GM23338 (cell line): ENCODE data around the gene ZNF74.

Experiments used
- CREB1 ChIP-seq: fragments of 250-450 bp; sonication (Bioruptor Pico); IDR thresholded peaks from 2 replicates; pipeline ENCODE4 v1.5.0; 2020; ENCODE audit warnings: low read depth, mild to moderate bottlenecking, moderate library complexity
- CTCF ChIP-seq, 2 experiments: fragments of 200-600 bp in 1 of 2; sonication (generic) in 1 of 2; conservative IDR thresholded peaks; 2 replicates each; pipeline versions ENCODE4 v1.5.1 to v1.6.1; 2016 to 2017; ENCODE audit warnings: antibody characterized with exemption in 2 of 2, low read depth in 2 of 2, mild to moderate bottlenecking in 2 of 2, moderate library complexity in 1 of 2
- EZH2 ChIP-seq: fragments of 200-600 bp; sonication (generic); IDR thresholded peaks from one replicate; pipeline ENCODE4 v1.8.0; 2017; ENCODE audit warnings: antibody characterized with exemption, mild to moderate bottlenecking, low read depth; ENCODE audit not compliant: unreplicated experiment
- JUNB ChIP-seq: IDR thresholded peaks from one replicate; pipeline ENCODE4 v1.6.1; 2016; ENCODE audit warnings: antibody characterized with exemption; ENCODE audit not compliant: unreplicated experiment
- NANOG ChIP-seq: IDR thresholded peaks from 2 replicates; pipeline ENCODE4 v1.6.1; 2016; ENCODE audit warnings: antibody characterized with exemption, borderline replicate concordance
- POLR2AphosphoS5 ChIP-seq: IDR thresholded peaks from 2 replicates; pipeline ENCODE4 v1.6.1; 2016; ENCODE audit warnings: antibody characterized with exemption, low read depth
- REST ChIP-seq: IDR thresholded peaks from one replicate; pipeline ENCODE4 v1.6.1; 2018; ENCODE audit warnings: antibody characterized with exemption; ENCODE audit not compliant: unreplicated experiment
- STAT1 ChIP-seq: IDR thresholded peaks from one replicate; pipeline ENCODE4 v1.6.1; 2016; ENCODE audit warnings: antibody characterized with exemption; ENCODE audit not compliant: unreplicated experiment
- TF ChIP-seq, protein P1 (sequence below): fragments of 250-450 bp; sonication (Bioruptor Pico); IDR thresholded peaks from 2 replicates; pipeline ENCODE4 v1.5.0; 2020; ENCODE audit warnings: mild to moderate bottlenecking, moderate library complexity
- TF ChIP-seq, protein P2 (sequence below): IDR thresholded peaks from 2 replicates; pipeline ENCODE4 v1.6.1; 2016; ENCODE audit warnings: antibody characterized with exemption

DNA sequence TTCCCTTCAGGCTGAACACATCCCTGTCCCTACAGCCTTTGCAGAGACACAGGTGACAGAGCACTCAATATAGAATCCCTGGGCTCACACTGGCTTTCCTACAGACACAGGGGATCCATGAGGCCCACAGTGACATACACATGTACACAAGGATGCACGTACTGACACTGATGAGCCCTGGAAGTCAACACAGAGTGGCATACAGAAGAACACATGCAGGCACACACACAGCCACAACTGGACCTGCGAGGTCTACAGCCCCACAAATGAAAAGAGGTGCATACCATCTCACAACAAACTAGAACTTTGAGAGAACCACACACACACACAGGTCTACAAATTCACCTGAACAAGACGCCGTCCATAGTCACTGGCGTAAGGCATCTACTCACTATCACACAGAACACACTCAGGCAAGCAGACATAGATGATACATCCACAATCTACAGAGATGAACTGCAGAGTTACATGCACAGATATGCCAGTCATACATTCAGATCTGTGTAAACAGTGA, 3.5 kb upstream of the ZNF74 start:
- no peak for TF ChIP-seq CTCF (conservative IDR thresholded peaks at IDR 0.05; ENCODE audit: low read depth in 2 of 2)
- TF ChIP-seq STAT1 = no peak
- TF ChIP-seq NANOG = no peak
- no peak for TF ChIP-seq EZH2
- TF ChIP-seq REST = no peak
- no peak for TF ChIP-seq CREB1 (CRISPR knock-in tag)
- TF ChIP-seq, protein P1, sequence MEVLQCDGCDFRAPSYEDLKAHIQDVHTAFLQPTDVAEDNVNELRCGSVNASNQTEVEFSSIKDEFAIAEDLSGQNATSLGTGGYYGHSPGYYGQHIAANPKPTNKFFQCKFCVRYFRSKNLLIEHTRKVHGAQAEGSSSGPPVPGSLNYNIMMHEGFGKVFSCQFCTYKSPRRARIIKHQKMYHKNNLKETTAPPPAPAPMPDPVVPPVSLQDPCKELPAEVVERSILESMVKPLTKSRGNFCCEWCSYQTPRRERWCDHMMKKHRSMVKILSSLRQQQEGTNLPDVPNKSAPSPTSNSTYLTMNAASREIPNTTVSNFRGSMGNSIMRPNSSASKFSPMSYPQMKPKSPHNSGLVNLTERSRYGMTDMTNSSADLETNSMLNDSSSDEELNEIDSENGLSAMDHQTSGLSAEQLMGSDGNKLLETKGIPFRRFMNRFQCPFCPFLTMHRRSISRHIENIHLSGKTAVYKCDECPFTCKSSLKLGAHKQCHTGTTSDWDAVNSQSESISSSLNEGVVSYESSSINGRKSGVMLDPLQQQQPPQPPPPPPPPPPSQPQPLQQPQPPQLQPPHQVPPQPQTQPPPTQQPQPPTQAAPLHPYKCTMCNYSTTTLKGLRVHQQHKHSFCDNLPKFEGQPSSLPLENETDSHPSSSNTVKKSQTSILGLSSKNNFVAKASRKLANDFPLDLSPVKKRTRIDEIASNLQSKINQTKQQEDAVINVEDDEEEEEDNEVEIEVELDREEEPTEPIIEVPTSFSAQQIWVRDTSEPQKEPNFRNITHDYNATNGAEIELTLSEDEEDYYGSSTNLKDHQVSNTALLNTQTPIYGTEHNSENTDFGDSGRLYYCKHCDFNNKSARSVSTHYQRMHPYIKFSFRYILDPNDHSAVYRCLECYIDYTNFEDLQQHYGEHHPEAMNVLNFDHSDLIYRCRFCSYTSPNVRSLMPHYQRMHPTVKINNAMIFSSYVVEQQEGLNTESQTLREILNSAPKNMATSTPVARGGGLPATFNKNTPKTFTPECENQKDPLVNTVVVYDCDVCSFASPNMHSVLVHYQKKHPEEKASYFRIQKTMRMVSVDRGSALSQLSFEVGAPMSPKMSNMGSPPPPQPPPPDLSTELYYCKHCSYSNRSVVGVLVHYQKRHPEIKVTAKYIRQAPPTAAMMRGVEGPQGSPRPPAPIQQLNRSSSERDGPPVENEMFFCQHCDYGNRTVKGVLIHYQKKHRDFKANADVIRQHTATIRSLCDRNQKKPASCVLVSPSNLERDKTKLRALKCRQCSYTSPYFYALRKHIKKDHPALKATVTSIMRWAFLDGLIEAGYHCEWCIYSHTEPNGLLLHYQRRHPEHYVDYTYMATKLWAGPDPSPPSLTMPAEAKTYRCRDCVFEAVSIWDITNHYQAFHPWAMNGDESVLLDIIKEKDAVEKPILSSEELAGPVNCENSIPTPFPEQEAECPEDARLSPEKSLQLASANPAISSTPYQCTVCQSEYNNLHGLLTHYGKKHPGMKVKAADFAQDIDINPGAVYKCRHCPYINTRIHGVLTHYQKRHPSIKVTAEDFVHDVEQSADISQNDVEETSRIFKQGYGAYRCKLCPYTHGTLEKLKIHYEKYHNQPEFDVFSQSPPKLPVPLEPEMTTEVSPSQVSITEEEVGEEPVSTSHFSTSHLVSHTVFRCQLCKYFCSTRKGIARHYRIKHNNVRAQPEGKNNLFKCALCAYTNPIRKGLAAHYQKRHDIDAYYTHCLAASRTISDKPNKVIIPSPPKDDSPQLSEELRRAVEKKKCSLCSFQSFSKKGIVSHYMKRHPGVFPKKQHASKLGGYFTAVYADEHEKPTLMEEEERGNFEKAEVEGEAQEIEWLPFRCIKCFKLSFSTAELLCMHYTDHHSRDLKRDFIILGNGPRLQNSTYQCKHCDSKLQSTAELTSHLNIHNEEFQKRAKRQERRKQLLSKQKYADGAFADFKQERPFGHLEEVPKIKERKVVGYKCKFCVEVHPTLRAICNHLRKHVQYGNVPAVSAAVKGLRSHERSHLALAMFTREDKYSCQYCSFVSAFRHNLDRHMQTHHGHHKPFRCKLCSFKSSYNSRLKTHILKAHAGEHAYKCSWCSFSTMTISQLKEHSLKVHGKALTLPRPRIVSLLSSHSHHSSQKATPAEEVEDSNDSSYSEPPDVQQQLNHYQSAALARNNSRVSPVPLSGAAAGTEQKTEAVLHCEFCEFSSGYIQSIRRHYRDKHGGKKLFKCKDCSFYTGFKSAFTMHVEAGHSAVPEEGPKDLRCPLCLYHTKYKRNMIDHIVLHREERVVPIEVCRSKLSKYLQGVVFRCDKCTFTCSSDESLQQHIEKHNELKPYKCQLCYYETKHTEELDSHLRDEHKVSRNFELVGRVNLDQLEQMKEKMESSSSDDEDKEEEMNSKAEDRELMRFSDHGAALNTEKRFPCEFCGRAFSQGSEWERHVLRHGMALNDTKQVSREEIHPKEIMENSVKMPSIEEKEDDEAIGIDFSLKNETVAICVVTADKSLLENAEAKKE (CRISPR knock-in tag) = no peak
- no peak for TF ChIP-seq POLR2AphosphoS5
- TF ChIP-seq JUNB = no peak
- TF ChIP-seq, protein P2, sequence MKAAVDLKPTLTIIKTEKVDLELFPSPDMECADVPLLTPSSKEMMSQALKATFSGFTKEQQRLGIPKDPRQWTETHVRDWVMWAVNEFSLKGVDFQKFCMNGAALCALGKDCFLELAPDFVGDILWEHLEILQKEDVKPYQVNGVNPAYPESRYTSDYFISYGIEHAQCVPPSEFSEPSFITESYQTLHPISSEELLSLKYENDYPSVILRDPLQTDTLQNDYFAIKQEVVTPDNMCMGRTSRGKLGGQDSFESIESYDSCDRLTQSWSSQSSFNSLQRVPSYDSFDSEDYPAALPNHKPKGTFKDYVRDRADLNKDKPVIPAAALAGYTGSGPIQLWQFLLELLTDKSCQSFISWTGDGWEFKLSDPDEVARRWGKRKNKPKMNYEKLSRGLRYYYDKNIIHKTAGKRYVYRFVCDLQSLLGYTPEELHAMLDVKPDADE = no peak
